ENCODE measurements around the gene MFNG. TPM values are rescaled to one million over a fixed set of nuclear protein-coding genes. Genes with fewer than 3 reads are reported as not detected.

The MFNG gene
- total RNA-seq, 4 donors from 2014 or later, result 11.7 to 24.9 (median 19.4) TPM

GRCh38 chr22:37509059-37509860, 23.1 kb upstream of the MFNG start:
- Histone ChIP-seq H3K4me1 (peaks cover 3 to 60% (median 36%) of the 10 kb centered on the region in 4 donors), H3K27ac (peak overlapping the region; percentile 38 to 85 (median 70))

GRCh38 chr22:37508431-37508992, 22.3 kb upstream of the MFNG start:
- no peak for DNase-seq (ENCODE audit: low spot score in 2 of 2)
- Histone ChIP-seq H3K4me3 (no peak overlapping the region), H3K36me3 (peaks cover 0 to 49% (median 0%) of the 10 kb centered on the region in 3 donors), H3K4me1 (peaks cover 3 to 56% (median 35%) of the 10 kb centered on the region in 4 donors), H3K27ac (peak overlapping the region; percentile 38 to 85 (median 70)), H3K27me3 (no peaks in the 10 kb centered on the region), H3K9me3 (no peaks in the 10 kb centered on the region)
- peak in 3 of 5 experiments; percentile 18 to 55 (median 41) for TF ChIP-seq CTCF (IDR thresholded peaks at IDR 0.05)
- TF ChIP-seq EP300 (IDR thresholded peaks at IDR 0.05), result no peak
- WGBS, 2 donors, result 36 to 76% methylated on average over 11 to 17 of the region's 22 CpGs

More at GRCh38 chr22:37509059-37509860, 23.1 kb upstream of the MFNG start:
- no peak for TF ChIP-seq CTCF (IDR thresholded peaks at IDR 0.05)
- no peak for TF ChIP-seq POLR2A (IDR thresholded peaks at IDR 0.05)
- TF ChIP-seq EP300 (IDR thresholded peaks at IDR 0.05), result no peak
- 69 to 80% methylated on average over 4 to 9 of the region's 10 CpGs for WGBS, 2 donors
- Histone ChIP-seq H3K9me3 (no peaks in the 10 kb centered on the region), H3K27me3 (no peaks in the 10 kb centered on the region), H3K4me3 (no peak overlapping the region), H3K36me3 (peaks cover 0 to 42% (median 0%) of the 10 kb centered on the region in 3 donors)
- no peak for DNase-seq (ENCODE audit: low spot score in 2 of 2)

- H3K27ac ChIP-seq, result peak overlapping the region in 3 of 4 donors; percentile 26 to 85 (median 72)
- 96 to 97% methylated on average over 10 of the region's 10 CpGs for WGBS, 2 donors
Observed at GRCh38 chr22:37507731-37508130, 21.5 kb upstream of the MFNG start.

GRCh38 chr22:37505989-37506388, 19.8 kb upstream of the MFNG start:
- Histone ChIP-seq H3K27ac (peak overlapping the region in 1 of 4 donors; percentile 85), H3K27me3 (no peaks in the 10 kb centered on the region), H3K4me1 (peaks cover 0 to 54% (median 29%) of the 10 kb centered on the region in 4 donors), H3K9me3 (no peaks in the 10 kb centered on the region), H3K4me3 (no peak overlapping the region), H3K36me3 (peaks cover 0 to 50% (median 0%) of the 10 kb centered on the region in 3 donors)
- TF ChIP-seq CTCF (IDR thresholded peaks at IDR 0.05) (no peak), POLR2A (IDR thresholded peaks at IDR 0.05) (no peak), EP300 (IDR thresholded peaks at IDR 0.05) (no peak)
- DNase-seq (ENCODE audit: low spot score in 2 of 2), result no peak
- WGBS, 2 donors, result 85 to 88% methylated on average over 13 to 14 of the region's 14 CpGs

More at GRCh38 chr22:37507731-37508130, 21.5 kb upstream of the MFNG start:
- H3K9me3 ChIP-seq, result no peaks in the 10 kb centered on the region
- DNase-seq (ENCODE audit: low spot score in 2 of 2), result no peak
- no peaks in the 10 kb centered on the region for H3K27me3 ChIP-seq
- TF ChIP-seq EP300 (IDR thresholded peaks at IDR 0.05) (no peak), CTCF (IDR thresholded peaks at IDR 0.05) (no peak), POLR2A (IDR thresholded peaks at IDR 0.05) (no peak)
- peaks cover 0 to 50% (median 0%) of the 10 kb centered on the region in 3 donors for H3K36me3 ChIP-seq
- H3K4me3 ChIP-seq, result no peak overlapping the region
- H3K4me1 ChIP-seq, result peaks cover 0 to 53% (median 29%) of the 10 kb centered on the region in 4 donors

GRCh38 chr22:37505565-37505964, 19.4 kb upstream of the MFNG start:
- H3K36me3 ChIP-seq, result peaks cover 0 to 53% (median 0%) of the 10 kb centered on the region in 3 donors
- H3K27ac ChIP-seq, result peak overlapping the region in 1 of 4 donors; percentile 85
- no peaks in the 10 kb centered on the region for H3K27me3 ChIP-seq
- H3K4me1 ChIP-seq, result peaks cover 0 to 54% (median 32%) of the 10 kb centered on the region in 4 donors
- 92 to 93% methylated on average over 4 of the region's 4 CpGs for WGBS, 2 donors
- no peak for TF ChIP-seq EP300 (IDR thresholded peaks at IDR 0.05)
- no peak for TF ChIP-seq CTCF (IDR thresholded peaks at IDR 0.05)
- no peak for TF ChIP-seq POLR2A (IDR thresholded peaks at IDR 0.05)
- no peak overlapping the region for H3K4me3 ChIP-seq
- DNase-seq (ENCODE audit: low spot score in 2 of 2), result no peak
- H3K9me3 ChIP-seq, result no peaks in the 10 kb centered on the region
